K562 (cell line): ENCODE results near the gene NEURL4. TPM values are rescaled to one million over a fixed set of nuclear protein-coding genes. Genes with fewer than 3 reads are reported as not detected.

ENCODE experiments used
- ARID2 ChIP-seq: fragments of 450-650 bp; IDR thresholded peaks from 2 replicates; pipeline ENCODE4 v1.6.1; 2017; ENCODE audit warnings: antibody characterized with exemption, mild to moderate bottlenecking
- EP300 ChIP-seq: IDR thresholded peaks from 2 replicates; pipeline ENCODE4 v1.6.1; 2012; ENCODE audit warnings: low read length, improper control_type of control experiment
- GTF2A2 ChIP-seq: IDR thresholded peaks from 2 replicates; pipeline ENCODE4 v1.6.1; 2016; ENCODE audit warnings: mild to moderate bottlenecking, missing genetic modification characterization, missing compliant biosample characterization
- HMGN3 ChIP-seq: IDR thresholded peaks from 2 replicates; pipeline ENCODE4 v1.6.1; 2011; ENCODE audit warnings: borderline replicate concordance, low read depth, mild to moderate bottlenecking, mixed read lengths, low read length; ENCODE audit not compliant: insufficient read length; ENCODE audit errors: extremely low read depth
- ILK ChIP-seq: fragments of 450-650 bp; IDR thresholded peaks from 2 replicates; pipeline ENCODE4 v1.6.1; 2016; ENCODE audit warnings: missing genetic modification characterization, low read depth, mild to moderate bottlenecking, missing compliant biosample characterization, moderate library complexity, borderline replicate concordance
- KDM4B ChIP-seq, 2 experiments: fragments of 450-650 bp in 1 of 2; sonication (generic) in 1 of 2; IDR thresholded peaks; 2 replicates each; pipeline ENCODE4 v1.6.1; 2016 to 2017; ENCODE audit warnings: borderline replicate concordance in 2 of 2, antibody characterized with exemption in 1 of 2, low read depth in 1 of 2, mild to moderate bottlenecking in 1 of 2
- POLR2H ChIP-seq: IDR thresholded peaks from 2 replicates; pipeline ENCODE4 v1.6.1; 2016; ENCODE audit warnings: missing genetic modification characterization, low read depth, mild to moderate bottlenecking, control low read depth, missing compliant biosample characterization, moderate library complexity
- ZFX ChIP-seq: sonication (generic); formaldehyde crosslinking; IDR thresholded peaks from 2 replicates; pipeline ENCODE4 v1.8.0; 2022; ENCODE audit warnings: mild to moderate bottlenecking, missing genetic modification reagents, moderate library complexity
- ZNF217 ChIP-seq: sonication (generic); formaldehyde crosslinking; IDR thresholded peaks from 2 replicates; pipeline ENCODE4 v1.8.0; 2022; ENCODE audit warnings: mild to moderate bottlenecking, missing genetic modification reagents
- ZNF24 ChIP-seq: fragments of 450-650 bp; IDR thresholded peaks from 2 replicates; pipeline ENCODE4 v1.6.1; 2016
- polyA plus RNA-seq, 8 experiments: library from polyadenylated mRNA; depleted of rRNA in 4 of 8; stranded (reverse) in 5 of 8; unstranded in 3 of 8; fragments of >200 nt; fragmentation: Nextera tagmentation in 2 of 8; fragmentation: Illumina TruSeq in 1 of 8; extraction: Ambion mirVana in 2 of 8; extraction: Trizol in 1 of 8; gene quantifications; 2 replicates each; pipeline versions ENCODE4 v1.2.1 to v1.2.3, GENCODE V29; 2011 to 2014; ENCODE audit warnings: inconsistent platforms in 1 of 8, missing spikeins in 1 of 8
- total RNA-seq, 7 experiments: library from RNA; depleted of rRNA in 6 of 7; stranded (reverse); fragments of >200 nt in 6 of 7; fragmentation: Illumina TruSeq in 2 of 7; extraction: Trizol in 2 of 7; gene quantifications; 2 replicates each; pipeline versions ENCODE4 v1.2.1 to v1.2.3, GENCODE V29; 2011 to 2021; ENCODE audit warnings: low replicate concordance in 1 of 7
- TF ChIP-seq, protein P1 (sequence below): fragments of 450-650 bp; formaldehyde crosslinking; IDR thresholded peaks from 2 replicates; pipeline ENCODE4 v1.4.0; 2020; ENCODE audit warnings: mild to moderate bottlenecking, mixed read lengths
- TF ChIP-seq, protein P2 (sequence below), 3 experiments: IDR thresholded peaks in 2 of 3; conservative IDR thresholded peaks in 1 of 3; 2 replicates each; pipeline ENCODE4 v1.5.1; 2011 to 2012; ENCODE audit warnings: low read length in 3 of 3, mild to moderate bottlenecking in 3 of 3, control low read depth in 2 of 3, improper control_type of control experiment in 1 of 3, inconsistent platforms in 1 of 3, low read depth in 1 of 3, mixed read lengths in 1 of 3, moderate library complexity in 1 of 3; ENCODE audit not compliant: insufficient read depth in 2 of 3
- TF ChIP-seq, protein P3 (sequence below): fragments of 150-350 bp; IDR thresholded peaks from 2 replicates; pipeline ENCODE4 v1.6.1; 2014; ENCODE audit warnings: low read depth, mild to moderate bottlenecking, low read length, borderline replicate concordance
- TF ChIP-seq, protein P4 (sequence below): fragments of 450-650 bp; formaldehyde crosslinking; IDR thresholded peaks from 2 replicates; pipeline ENCODE4 v1.4.0; 2020; ENCODE audit warnings: mild to moderate bottlenecking
- TF ChIP-seq, protein P5 (sequence below): fragments of 250-450 bp; sonication (Bioruptor Pico); IDR thresholded peaks from 2 replicates; pipeline ENCODE4 v1.5.0; 2021; ENCODE audit warnings: mild to moderate bottlenecking, borderline replicate concordance

The NEURL4 gene
- total and polyA plus RNA-seq, 9 of the 15 experiments (the other 6 are each of a cell fraction or from before 2014, with no cell fraction given), result 0.08 to 37.4 (median 11.5) TPM

DNA sequence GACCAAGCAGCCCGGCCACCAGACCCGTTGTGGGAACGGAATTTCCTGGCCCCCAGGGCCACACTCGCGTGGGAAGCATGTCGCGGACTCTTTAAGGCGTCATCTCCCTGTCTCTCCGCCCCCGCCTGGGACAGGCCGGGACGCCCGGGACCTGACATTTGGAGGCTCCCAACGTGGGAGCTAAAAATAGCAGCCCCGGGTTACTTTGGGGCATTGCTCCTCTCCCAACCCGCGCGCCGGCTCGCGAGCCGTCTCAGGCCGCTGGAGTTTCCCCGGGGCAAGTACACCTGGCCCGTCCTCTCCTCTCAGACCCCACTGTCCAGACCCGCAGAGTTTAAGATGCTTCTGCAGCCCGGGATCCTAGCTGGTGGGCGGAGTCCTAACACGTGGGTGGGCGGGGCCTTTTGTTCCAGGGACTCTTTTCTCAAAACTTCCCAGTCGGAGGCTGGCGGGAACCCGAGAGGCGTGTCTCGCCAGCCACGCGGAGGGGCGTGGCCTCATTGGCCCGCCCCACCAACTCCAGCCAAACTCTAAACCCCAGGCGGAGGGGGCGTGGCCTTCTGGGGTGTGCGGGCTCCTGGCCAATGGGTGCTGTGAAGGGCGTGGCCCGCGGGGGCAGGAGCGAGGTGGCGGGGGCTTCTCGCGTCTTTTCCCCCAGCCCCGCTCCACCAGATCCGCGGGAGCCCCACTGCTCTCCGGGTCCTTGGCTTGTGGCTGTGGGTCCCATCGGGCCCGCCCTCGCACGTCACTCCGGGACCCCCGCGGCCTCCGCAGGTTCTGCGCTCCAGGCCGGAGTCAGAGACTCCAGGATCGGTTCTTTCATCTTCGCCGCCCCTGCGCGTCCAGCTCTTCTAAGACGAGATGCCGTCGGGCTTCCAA lies 47.8 kb downstream of the NEURL4 start, which contains the start of gene SLC2A4 (continued):
- TF ChIP-seq, protein P1, sequence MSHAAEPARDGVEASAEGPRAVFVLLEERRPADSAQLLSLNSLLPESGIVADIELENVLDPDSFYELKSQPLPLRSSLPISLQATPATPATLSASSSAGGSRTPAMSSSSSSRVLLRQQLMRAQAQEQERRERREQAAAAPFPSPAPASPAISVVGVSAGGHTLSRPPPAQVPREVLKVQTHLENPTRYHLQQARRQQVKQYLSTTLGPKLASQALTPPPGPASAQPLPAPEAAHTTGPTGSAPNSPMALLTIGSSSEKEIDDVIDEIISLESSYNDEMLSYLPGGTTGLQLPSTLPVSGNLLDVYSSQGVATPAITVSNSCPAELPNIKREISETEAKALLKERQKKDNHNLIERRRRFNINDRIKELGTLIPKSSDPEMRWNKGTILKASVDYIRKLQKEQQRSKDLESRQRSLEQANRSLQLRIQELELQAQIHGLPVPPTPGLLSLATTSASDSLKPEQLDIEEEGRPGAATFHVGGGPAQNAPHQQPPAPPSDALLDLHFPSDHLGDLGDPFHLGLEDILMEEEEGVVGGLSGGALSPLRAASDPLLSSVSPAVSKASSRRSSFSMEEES (CRISPR knock-in tag), result no peak
- TF ChIP-seq EP300 (no peak), KDM4B (IDR thresholded peaks at IDR 0.05; ENCODE audit: borderline replicate concordance in 2 of 2, low read depth in 1 of 2) (no peak), POLR2H (tag) (no peak), ZNF24 (no peak), ILK (tag) (no peak), GTF2A2 (tag) (no peak), ZNF217 (no peak), ZFX (CRISPR knock-in tag) (peak; percentile 34; the same call in 1 of the 2 replicates), HMGN3 (peak; percentile 45), ARID2 (no peak)
- TF ChIP-seq, protein P2, sequence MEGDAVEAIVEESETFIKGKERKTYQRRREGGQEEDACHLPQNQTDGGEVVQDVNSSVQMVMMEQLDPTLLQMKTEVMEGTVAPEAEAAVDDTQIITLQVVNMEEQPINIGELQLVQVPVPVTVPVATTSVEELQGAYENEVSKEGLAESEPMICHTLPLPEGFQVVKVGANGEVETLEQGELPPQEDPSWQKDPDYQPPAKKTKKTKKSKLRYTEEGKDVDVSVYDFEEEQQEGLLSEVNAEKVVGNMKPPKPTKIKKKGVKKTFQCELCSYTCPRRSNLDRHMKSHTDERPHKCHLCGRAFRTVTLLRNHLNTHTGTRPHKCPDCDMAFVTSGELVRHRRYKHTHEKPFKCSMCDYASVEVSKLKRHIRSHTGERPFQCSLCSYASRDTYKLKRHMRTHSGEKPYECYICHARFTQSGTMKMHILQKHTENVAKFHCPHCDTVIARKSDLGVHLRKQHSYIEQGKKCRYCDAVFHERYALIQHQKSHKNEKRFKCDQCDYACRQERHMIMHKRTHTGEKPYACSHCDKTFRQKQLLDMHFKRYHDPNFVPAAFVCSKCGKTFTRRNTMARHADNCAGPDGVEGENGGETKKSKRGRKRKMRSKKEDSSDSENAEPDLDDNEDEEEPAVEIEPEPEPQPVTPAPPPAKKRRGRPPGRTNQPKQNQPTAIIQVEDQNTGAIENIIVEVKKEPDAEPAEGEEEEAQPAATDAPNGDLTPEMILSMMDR (IDR thresholded peaks at IDR 0.05 in 2 of 3, conservative IDR thresholded peaks at IDR 0.05 in 1 of 3; ENCODE audit: insufficient read depth in 2 of 3, low read depth in 1 of 3, low read length in 3 of 3), result no peak
- TF ChIP-seq, protein P3, sequence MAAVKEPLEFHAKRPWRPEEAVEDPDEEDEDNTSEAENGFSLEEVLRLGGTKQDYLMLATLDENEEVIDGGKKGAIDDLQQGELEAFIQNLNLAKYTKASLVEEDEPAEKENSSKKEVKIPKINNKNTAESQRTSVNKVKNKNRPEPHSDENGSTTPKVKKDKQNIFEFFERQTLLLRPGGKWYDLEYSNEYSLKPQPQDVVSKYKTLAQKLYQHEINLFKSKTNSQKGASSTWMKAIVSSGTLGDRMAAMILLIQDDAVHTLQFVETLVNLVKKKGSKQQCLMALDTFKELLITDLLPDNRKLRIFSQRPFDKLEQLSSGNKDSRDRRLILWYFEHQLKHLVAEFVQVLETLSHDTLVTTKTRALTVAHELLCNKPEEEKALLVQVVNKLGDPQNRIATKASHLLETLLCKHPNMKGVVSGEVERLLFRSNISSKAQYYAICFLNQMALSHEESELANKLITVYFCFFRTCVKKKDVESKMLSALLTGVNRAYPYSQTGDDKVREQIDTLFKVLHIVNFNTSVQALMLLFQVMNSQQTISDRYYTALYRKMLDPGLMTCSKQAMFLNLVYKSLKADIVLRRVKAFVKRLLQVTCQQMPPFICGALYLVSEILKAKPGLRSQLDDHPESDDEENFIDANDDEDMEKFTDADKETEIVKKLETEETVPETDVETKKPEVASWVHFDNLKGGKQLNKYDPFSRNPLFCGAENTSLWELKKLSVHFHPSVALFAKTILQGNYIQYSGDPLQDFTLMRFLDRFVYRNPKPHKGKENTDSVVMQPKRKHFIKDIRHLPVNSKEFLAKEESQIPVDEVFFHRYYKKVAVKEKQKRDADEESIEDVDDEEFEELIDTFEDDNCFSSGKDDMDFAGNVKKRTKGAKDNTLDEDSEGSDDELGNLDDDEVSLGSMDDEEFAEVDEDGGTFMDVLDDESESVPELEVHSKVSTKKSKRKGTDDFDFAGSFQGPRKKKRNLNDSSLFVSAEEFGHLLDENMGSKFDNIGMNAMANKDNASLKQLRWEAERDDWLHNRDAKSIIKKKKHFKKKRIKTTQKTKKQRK, result no peak
- TF ChIP-seq, protein P4, sequence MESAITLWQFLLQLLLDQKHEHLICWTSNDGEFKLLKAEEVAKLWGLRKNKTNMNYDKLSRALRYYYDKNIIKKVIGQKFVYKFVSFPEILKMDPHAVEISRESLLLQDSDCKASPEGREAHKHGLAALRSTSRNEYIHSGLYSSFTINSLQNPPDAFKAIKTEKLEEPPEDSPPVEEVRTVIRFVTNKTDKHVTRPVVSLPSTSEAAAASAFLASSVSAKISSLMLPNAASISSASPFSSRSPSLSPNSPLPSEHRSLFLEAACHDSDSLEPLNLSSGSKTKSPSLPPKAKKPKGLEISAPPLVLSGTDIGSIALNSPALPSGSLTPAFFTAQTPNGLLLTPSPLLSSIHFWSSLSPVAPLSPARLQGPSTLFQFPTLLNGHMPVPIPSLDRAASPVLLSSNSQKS (CRISPR knock-in tag), result no peak
- TF ChIP-seq, protein P5, sequence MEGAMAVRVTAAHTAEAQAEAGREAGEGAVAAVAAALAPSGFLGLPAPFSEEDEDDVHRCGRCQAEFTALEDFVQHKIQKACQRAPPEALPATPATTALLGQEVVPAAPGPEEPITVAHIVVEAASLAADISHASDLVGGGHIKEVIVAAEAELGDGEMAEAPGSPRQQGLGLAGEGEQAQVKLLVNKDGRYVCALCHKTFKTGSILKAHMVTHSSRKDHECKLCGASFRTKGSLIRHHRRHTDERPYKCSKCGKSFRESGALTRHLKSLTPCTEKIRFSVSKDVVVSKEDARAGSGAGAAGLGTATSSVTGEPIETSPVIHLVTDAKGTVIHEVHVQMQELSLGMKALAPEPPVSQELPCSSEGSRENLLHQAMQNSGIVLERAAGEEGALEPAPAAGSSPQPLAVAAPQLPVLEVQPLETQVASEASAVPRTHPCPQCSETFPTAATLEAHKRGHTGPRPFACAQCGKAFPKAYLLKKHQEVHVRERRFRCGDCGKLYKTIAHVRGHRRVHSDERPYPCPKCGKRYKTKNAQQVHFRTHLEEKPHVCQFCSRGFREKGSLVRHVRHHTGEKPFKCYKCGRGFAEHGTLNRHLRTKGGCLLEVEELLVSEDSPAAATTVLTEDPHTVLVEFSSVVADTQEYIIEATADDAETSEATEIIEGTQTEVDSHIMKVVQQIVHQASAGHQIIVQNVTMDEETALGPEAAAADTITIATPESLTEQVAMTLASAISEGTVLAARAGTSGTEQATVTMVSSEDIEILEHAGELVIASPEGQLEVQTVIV (CRISPR knock-in tag), result no peak
